Activated T-cell treated with anti-CD3 and anti-CD28 coated beads, Interleukin-2, amount 50 U/mL, for 48 hours (primary cell): ENCODE measurements around the gene USP15.

ENCODE experiments used
- DNase-seq, 2 experiments: peaks; one replicate each; pipeline ENCODE4 v3.0.0-alpha.2; 2020

Gene USP15

GRCh38 chr12:62259993-62260732 lies at the start of gene USP15:
TSS of gene USP15 (plus strand) at chr12:62260404. CDS start at chr12:62260415, 11 bp downstream.
- peak; percentile 97 to 98 for DNase-seq

DNA sequence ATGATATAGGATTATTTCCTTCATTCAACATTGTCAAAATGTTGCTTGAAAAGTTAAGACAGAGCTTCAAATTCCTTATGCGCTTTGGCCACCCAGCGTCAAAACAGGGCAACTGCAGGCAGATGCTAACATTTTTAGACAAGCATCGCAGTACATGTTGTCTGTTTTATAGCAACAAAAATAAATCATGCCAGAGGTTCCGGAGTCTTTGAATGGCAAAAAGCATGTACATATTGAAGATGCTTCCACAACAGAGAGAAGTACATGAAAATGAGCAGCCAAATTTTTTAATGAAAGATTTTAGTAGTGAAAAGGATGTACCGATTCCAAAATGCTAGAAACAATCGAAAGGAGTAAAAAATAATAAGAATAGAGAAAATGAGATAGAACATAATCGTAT lies 49.8 kb upstream of the USP15 start:
- peak; percentile 35 to 48 for DNase-seq

GRCh38 chr12:62211510-62211909 lies 48.7 kb upstream of the USP15 start:
- DNase-seq = no peak

DNA sequence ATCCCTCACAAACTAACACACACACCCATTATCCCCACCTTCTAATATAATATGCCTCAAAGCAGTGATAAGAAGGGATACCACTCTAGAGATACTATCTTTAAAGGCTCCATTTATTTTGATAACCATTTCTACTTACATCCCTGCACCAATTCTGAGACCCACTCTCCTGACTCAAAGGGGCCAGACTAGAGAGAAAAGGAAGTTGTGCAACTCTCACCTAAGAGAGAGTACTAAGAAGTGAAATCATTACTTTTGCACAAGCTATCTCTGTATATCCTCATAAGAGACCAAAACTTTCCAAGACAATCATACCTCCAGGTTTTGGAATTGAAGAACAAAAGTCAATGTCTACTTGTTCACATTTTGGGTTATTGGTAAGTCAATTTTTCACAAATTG lies 45.4 kb upstream of the USP15 start:
- no peak for DNase-seq

DNA sequence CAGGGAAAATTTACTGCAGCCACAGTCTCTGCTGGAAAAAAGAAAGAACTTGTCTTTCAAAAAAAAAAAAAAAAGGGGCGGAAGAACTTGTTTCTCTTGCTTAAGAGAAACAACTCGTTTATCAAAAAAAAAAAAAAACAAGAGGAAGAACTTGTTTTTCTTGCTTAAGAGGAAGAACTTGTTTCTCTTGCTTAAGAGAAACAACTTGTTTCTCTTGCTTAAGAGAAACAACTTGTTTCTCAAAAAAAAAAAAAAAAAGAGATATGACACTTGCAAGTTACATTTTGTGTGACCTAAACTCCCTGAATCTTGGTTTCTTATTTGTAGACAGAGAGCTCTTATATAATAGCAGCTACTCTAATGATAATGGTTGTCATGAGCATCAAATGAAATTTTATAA lies 44.7 kb upstream of the USP15 start:
- no peak for DNase-seq

DNA sequence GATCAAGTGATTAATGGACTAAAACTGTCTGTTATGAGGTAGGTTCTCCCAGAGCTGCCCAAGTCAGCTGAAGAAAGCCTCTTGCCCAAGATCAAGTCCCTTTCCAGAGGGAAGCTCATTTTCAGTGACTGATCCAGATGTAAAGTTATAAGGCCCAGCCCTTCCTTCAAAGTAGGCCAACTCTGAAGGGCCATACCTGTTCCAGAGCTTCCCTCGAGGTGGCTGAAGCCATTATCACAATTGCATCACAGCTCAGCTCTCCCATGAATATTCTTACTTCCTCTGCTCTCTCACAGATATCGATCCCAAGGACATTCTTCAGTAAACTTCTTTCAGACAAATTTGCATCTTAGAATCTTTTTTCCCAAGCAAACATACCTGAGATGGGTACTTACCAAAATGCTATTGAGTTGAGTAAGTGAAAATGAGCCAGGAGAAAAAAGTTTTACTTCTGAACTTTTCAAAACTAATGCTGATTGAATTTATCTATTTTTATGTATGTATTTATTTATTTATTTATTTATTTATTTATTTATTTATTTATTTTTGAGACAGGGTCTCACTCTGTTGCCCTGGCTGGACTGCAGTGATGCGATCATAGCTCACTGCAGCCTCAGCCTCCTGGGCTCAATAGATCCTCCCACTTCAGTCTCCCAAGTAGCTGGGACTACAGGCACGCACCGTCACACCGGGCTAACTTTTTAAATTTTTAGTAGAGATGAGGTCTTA lies 42.6 kb upstream of the USP15 start:
- no peak for DNase-seq

GRCh38 chr12:62221107-62221506 lies 39.1 kb upstream of the USP15 start:
- no peak for DNase-seq

- no peak for DNase-seq
Measured at GRCh38 chr12:62224601-62225000, 35.6 kb upstream of the USP15 start.

DNA sequence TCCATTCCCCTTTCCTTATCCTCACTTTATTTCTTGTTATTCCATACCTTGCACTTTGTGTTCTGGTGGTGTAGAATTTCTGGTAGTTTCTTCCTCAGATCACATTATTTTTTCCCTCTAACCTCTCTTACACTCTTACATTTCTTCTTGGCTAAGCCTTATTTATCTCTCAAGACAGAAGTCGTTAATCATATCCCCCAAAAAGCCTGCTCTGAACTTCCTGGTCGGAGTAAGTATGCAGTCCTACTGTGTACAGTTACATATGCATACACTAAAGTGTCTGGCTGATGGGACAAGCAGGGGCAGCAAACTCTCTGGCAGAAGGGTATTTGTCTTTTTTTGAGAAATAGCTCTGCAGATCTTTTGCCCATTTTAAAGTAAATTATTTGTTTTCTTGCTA lies 33.1 kb upstream of the USP15 start:
- no peak for DNase-seq

DNA sequence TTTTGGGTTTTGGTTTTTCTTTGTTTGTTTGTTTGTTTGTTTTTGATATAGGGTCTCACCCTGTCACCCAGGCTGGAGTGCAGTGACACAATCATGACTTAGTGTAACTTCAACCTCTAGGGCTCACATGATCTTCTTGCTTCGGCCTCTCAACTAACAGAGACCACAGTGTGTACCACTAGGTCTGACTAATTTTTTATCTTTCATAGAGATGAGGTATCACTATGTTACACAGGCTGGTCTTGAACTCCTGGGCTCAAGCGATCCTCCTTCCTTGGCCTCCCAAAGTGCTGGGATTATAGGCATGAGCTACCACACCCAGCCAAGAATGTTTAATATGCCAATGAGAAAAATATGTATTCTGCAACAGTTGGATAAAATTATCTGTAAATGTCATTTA lies 29.6 kb upstream of the USP15 start:
- DNase-seq = no peak

- DNase-seq = no peak
Measured at GRCh38 chr12:62232143-62232729, 28.0 kb upstream of the USP15 start.

GRCh38 chr12:62233805-62234204 lies 26.4 kb upstream of the USP15 start:
- DNase-seq = no peak

DNA sequence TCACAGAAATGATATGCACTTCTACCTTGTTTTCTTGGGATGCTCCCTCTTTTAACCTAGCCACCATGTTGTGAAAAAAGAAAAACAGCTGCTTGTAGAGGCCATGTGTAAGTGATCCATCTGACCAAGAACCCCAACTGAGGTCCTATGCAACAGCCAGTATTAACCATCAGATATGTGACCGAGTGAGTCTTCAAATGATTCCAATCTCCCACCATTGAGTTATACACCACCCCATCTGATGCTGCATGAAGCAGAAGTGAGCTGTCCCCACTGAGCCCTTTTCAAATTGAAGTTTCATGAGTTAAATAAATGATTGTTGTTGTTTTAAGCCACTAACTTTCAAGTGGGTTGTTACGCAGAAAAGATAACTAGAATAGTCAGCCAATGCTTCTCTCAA lies 20.6 kb upstream of the USP15 start:
- DNase-seq = no peak

- DNase-seq = no peak
Measured at GRCh38 chr12:62247281-62248045, 12.7 kb upstream of the USP15 start.

DNA sequence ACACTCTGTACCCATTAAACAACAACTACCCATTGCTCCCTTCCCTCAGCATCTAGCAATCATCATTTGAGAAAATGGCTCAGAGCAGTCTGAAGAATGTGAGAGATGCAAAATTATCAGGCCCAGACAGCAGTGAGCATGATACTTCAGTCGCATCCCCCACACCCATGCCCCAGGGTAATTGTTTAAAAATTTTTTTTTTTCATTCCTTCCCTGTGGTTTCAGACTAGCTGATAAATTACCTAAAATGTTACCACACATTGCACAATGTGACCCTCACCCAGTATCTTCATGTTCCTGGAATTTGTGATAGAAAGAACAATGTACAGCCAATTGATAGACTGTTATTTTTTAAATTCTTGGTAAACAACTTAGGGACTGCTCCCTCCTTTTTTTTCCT lies 11.3 kb upstream of the USP15 start:
- no peak for DNase-seq

DNA sequence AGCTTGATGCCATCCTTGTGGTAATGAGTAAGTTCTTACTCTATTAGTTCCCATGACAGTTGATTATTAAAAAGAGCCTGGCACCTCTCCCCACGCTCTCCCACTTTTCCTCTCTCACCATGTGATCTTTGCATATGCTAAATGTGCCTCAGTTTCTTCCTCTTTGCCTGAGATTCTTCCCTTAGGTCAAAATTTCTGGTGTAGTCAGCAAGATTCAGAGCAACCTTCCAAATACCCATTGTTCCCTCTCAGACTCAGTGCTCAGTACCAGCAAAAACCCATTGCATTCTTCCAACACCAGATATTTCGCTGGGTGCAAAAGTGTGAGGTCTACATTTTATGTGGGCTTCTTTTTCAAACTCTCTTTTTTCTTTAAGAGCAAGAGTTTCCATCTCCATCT lies 10.8 kb upstream of the USP15 start:
- DNase-seq = no peak

DNA sequence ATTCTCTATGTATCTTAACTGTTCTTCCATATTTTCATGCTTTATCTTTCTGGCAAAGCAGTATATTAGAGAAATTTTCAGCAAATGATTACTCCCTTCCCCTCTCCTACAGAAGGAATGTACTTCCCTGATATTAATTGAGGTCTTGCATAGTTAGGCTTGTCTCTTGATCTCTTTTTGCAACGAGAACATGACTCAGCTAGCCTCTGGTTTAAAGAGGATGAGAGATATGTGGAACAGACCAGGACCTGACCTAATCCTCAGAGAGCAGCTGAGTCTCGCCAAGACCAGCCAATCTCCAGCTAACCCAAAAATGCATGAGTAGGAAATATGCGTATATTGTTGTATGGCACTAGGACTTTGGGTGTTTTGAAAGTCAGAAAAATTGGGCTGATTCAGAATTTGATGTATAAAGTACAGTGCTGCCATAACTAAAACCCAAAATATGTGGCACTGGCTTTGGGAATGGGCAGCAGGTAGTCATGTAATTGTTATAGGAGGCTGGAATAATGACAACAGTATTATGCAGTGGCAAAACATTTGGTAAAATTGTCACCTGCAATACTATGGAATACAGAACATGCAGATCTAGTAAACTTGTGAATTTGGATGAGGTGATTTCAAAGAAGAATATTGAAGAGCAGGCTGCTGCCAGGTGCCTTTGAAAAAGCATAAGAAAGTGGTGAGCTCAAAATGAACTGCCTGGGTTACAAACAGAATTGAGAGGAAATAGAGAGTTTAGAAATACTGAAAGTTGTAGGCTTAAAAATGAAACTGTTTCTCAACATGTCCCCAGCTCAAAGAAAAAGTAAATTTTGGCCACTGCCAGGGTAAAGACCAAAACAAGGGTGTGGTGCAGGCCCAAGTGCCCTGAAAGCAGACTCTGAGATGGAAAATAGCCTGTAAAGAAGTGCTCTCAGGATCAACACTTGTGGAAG lies 9.3 kb upstream of the USP15 start:
- no peak for DNase-seq

DNA sequence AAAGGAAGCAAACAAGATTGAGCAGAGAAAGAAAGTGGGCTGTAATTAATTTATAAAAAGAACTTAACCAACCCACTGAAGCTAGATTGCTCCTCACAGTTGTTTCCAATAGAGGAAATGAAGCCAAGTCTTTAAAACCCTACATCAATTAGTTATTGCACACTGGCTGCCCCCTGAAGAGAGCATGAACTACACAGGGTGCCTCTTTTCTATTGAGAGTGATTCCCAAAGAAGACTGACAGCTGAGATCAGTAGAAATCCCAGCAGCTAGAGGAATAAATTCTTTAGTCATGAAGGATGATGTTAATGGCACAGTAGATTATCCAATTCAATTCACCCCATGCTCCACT lies 8.6 kb upstream of the USP15 start:
- no peak for DNase-seq

DNA sequence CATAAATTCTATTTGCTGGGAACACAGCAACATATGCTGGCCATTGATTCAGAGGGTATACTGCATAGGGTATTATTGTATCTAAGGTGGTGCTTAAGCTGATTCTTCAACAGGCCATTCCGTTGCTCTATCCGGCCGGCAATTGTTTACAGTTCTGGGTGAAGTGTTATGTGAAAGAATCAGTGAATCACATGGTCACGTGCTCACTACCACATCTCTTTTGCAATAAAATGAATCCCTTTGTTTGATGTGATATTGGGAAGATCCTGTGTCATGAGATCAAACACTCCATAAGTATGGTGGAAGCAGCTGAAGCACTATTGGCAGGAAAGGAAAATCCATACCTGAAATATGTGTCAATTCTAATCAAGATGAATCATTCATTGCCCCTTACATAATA lies 7.6 kb upstream of the USP15 start:
- no peak for DNase-seq

GRCh38 chr12:62254967-62255366 lies 5.2 kb upstream of the USP15 start:
- DNase-seq = no peak

DNA sequence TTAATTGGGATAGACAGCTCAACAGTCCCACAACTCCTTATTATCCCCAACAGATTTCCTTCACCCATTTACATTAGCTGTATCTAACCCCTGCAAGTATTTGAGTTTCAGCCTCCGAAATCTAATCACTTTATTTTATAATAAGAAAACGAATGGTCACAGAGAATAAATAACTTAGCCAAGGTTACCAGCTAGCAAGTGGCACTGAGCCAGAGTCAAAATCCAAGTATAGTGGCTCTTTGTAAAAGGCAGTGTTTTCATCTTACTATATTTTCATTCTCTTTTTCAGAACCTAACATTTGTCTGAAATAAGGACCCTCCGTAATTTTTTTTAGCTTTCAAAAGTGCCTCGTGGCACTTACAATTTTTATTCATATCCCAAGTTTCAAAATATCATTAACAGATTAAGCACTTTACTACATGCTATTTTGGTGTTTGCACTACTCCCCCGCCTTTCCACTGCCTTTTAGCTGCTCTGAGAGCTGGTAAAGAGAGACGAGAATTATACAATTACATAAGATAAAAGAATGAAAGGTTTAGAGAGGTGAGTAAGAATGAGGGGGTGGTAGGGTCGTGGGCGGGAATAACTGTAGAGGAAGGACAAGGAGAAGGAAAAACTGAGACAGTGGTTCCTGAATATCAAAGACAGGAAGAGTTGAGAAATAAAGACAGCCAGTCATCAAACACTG lies 3.7 kb upstream of the USP15 start:
- DNase-seq = peak; percentile 59 to 63

GRCh38 chr12:62258231-62258630 lies 2.0 kb upstream of the USP15 start:
- DNase-seq = no peak
